OCI-LY7 (cell line): ENCODE measurements around the gene STING1. TPM values are rescaled to one million over a fixed set of nuclear protein-coding genes. Genes with fewer than 3 reads are reported as not detected.

Experiments used
- BruUV-seq: library from RNA; stranded (reverse); fragments of 400-500 nt; replicated peaks from 2 replicates; lab custom pipeline; 2021; lab: Mats Ljungman, UMichigan
- CTCF ChIA-PET: fragments of 300-600 bp; sonication (Branson Sonifier 250); formaldehyde crosslinking; loops from one replicate; lab custom pipeline; 2022; ENCODE audit warnings: antibody characterized with exemption; ENCODE audit not compliant: unreplicated experiment; lab: Charles Lee
- POLR2A ChIA-PET: fragments of 300-600 bp; sonication (Branson Sonifier 250); formaldehyde crosslinking; loops from one replicate; lab custom pipeline; 2022; ENCODE audit warnings: antibody characterized with exemption; lab: Charles Lee
- DNase-seq: peaks from one replicate; pipeline ENCODE4 v3.0.0-alpha.2; 2015; ENCODE audit warnings: low spot score
- H2AFZ ChIP-seq: fragments of 200-600 bp; sonication (generic), shearing (Covaris generic); 2 replicates; pipeline ENCODE4 v1.6.1; 2014; ENCODE audit warnings: mild to moderate bottlenecking, antibody characterized with exemption, low read length, moderate library complexity
- H3K27ac ChIP-seq: fragments of 200-600 bp; sonication (generic); 2 replicates; pipeline ENCODE4 v1.5.1; 2014; ENCODE audit warnings: mixed run types, low read depth, mild to moderate bottlenecking, moderate library complexity, low read length, inconsistent platforms; ENCODE audit not compliant: poor library complexity, severe bottlenecking
- H3K36me3 ChIP-seq: fragments of 200-600 bp; sonication (generic); 2 replicates; pipeline ENCODE4 v1.6.1; 2014; ENCODE audit warnings: mild to moderate bottlenecking, antibody characterized with exemption, low read length, moderate library complexity, mixed read lengths; ENCODE audit not compliant: insufficient read depth
- H3K4me1 ChIP-seq: fragments of 200-600 bp; sonication (generic); 2 replicates; pipeline ENCODE4 v1.5.1; 2014; ENCODE audit warnings: mild to moderate bottlenecking, low read length; ENCODE audit not compliant: insufficient read depth, poor library complexity, severe bottlenecking
- H3K4me2 ChIP-seq: fragments of 200-600 bp; sonication (generic); 2 replicates; pipeline ENCODE4 v1.6.1; 2014; ENCODE audit warnings: mild to moderate bottlenecking, low read length
- H3K4me3 ChIP-seq: fragments of 200-600 bp; sonication (generic); 2 replicates; pipeline ENCODE4 v1.5.1; 2014; ENCODE audit warnings: mild to moderate bottlenecking, low read depth, low read length; ENCODE audit not compliant: poor library complexity, severe bottlenecking
- H3K79me2 ChIP-seq: fragments of 200-600 bp; sonication (generic); 2 replicates; pipeline ENCODE4 v1.6.1; 2016; ENCODE audit warnings: low read depth, mild to moderate bottlenecking, low read length, moderate library complexity, mixed read lengths; ENCODE audit not compliant: insufficient read depth
- H3K9me2 ChIP-seq: fragments of 200-600 bp; sonication (generic); 2 replicates; pipeline ENCODE4 v1.6.1; 2016; ENCODE audit warnings: mild to moderate bottlenecking, low read length, mixed read lengths; ENCODE audit not compliant: insufficient read depth
- H3K9me3 ChIP-seq: fragments of 200-600 bp; sonication (generic); 2 replicates; pipeline ENCODE4 v1.6.1; 2014; ENCODE audit warnings: mild to moderate bottlenecking, mixed run types, low read length, mixed read lengths
- H4K20me1 ChIP-seq: fragments of 200-600 bp; sonication (generic); 2 replicates; pipeline ENCODE4 v1.6.1; 2014; ENCODE audit warnings: mild to moderate bottlenecking, antibody characterized with exemption, low read length, moderate library complexity, mixed read lengths; ENCODE audit not compliant: insufficient read depth
- EZH2phosphoT487 ChIP-seq: fragments of 200-600 bp; sonication (generic); IDR thresholded peaks from 2 replicates; pipeline ENCODE4 v1.6.1; 2018; ENCODE audit warnings: low read depth, borderline replicate concordance, mild to moderate bottlenecking, mixed run types, antibody characterized with exemption, low read length, moderate library complexity, mixed read lengths
- intact Hi-C: fragments of 100-400 bp; cut with micrococcal nuclease; formaldehyde crosslinking; loops from one replicate; pipeline ENCODE4 v1.10.0; 2022; ENCODE audit not compliant: unreplicated experiment
- total RNA-seq, 2 experiments: library from RNA; depleted of rRNA in 1 of 2; stranded (reverse); fragments of >200 nt in 1 of 2; shearing (Covaris generic) in 1 of 2; gene quantifications; 2 replicates each; pipeline ENCODE4 v1.2.3, GENCODE V29; 2014 to 2022
- TF ChIP-seq, protein P1 (sequence below): fragments of 200-600 bp; sonication (generic); conservative IDR thresholded peaks from 2 replicates; pipeline ENCODE4 v1.5.1; 2014; ENCODE audit warnings: mild to moderate bottlenecking, antibody characterized with exemption, low read length, moderate library complexity, mixed read lengths

The STING1 gene
- total RNA-seq, 2 experiments from 2014 or later = 0.44 TPM; not detected in 1

GRCh38 chr5:139446956-139447779, 35.4 kb downstream of the STING1 start:
- H2AFZ ChIP-seq = no peak overlapping the region
- POLR2A ChIA-PET = interaction anchor here (0.6 to 1.7 kb wide), 3 partner anchors 10 to 187 kb away, joined by 3 read pairs; no protein-coding TSS in a partner anchor
- intact Hi-C loops = no loop called here

GRCh38 chr5:139445325-139446170, 37.0 kb downstream of the STING1 start:
- Histone ChIP-seq H3K79me2 (no peaks in the 10 kb centered on the region), H3K4me1 (peaks cover 11% of the 10 kb centered on the region), H3K4me2 (no peak overlapping the region), H3K9me2 (no peaks in the 10 kb centered on the region), H3K4me3 (no peak overlapping the region), H2AFZ (no peak overlapping the region), H4K20me1 (no peaks in the 10 kb centered on the region), H3K27ac (no peak overlapping the region), H3K36me3 (no peaks in the 10 kb centered on the region), H3K9me3 (no peaks in the 10 kb centered on the region)
- TF ChIP-seq, protein P1, sequence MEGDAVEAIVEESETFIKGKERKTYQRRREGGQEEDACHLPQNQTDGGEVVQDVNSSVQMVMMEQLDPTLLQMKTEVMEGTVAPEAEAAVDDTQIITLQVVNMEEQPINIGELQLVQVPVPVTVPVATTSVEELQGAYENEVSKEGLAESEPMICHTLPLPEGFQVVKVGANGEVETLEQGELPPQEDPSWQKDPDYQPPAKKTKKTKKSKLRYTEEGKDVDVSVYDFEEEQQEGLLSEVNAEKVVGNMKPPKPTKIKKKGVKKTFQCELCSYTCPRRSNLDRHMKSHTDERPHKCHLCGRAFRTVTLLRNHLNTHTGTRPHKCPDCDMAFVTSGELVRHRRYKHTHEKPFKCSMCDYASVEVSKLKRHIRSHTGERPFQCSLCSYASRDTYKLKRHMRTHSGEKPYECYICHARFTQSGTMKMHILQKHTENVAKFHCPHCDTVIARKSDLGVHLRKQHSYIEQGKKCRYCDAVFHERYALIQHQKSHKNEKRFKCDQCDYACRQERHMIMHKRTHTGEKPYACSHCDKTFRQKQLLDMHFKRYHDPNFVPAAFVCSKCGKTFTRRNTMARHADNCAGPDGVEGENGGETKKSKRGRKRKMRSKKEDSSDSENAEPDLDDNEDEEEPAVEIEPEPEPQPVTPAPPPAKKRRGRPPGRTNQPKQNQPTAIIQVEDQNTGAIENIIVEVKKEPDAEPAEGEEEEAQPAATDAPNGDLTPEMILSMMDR = no peak
- TF ChIP-seq EZH2phosphoT487 = no peak
- no peak for DNase-seq
- ChIA-PET POLR2A (interaction anchor here (0.8 kb wide), 1 partner anchor 9 kb away, joined by 5 read pairs; no protein-coding TSS in a partner anchor), CTCF (no interaction called here)
- no TSS peak for BruUV-seq
- intact Hi-C loops = no loop called here

More at GRCh38 chr5:139446956-139447779, 35.4 kb downstream of the STING1 start:
- no peak for DNase-seq
- BruUV-seq = no TSS peak
- CTCF ChIA-PET = interaction anchor here (0.6 kb wide), 1 partner anchor 14 kb away, joined by 3 read pairs; no protein-coding TSS in a partner anchor
- H3K36me3 ChIP-seq = no peaks in the 10 kb centered on the region
- no peaks in the 10 kb centered on the region for H3K79me2 ChIP-seq
- H3K4me1 ChIP-seq = peaks cover 11% of the 10 kb centered on the region
- TF ChIP-seq, protein P1 = no peak
- no peak for TF ChIP-seq EZH2phosphoT487
- H3K4me2 ChIP-seq = no peak overlapping the region
- no peaks in the 10 kb centered on the region for H3K9me3 ChIP-seq
- no peak overlapping the region for H3K4me3 ChIP-seq
- H3K9me2 ChIP-seq = no peaks in the 10 kb centered on the region
- H3K27ac ChIP-seq = no peak overlapping the region
- H4K20me1 ChIP-seq = no peaks in the 10 kb centered on the region
